ENCODE results near the gene C10orf95.
A peak's percentile ranks its signal among the peaks of the same experiment; 100 is the strongest.
"Not testable (repeated sequence)": the region's sequence is repeated elsewhere in the genome, so short reads cannot be mapped to it uniquely, and the experiment has no call there.

Gene C10orf95

GRCh38 chr10:102465466-102465865 is 14.1 kb upstream of the C10orf95 start:
- DNase-seq (ENCODE audit: low read depth in 3 of 3) = no peak

GRCh38 chr10:102463983-102464382 is 12.6 kb upstream of the C10orf95 start:
- DNase-seq (ENCODE audit: low read depth in 3 of 3) = no peak

- DNase-seq (ENCODE audit: low read depth in 3 of 3) = no peak
Measured at GRCh38 chr10:102462512-102463054, 11.2 kb upstream of the C10orf95 start.

GRCh38 chr10:102461187-102462054 is 10.1 kb upstream of the C10orf95 start:
- peak; percentile 86 to 96 (median 89) for DNase-seq (ENCODE audit: low read depth in 3 of 3)

GRCh38 chr10:102460836-102461186 is 9.5 kb upstream of the C10orf95 start:
- no peak for DNase-seq (ENCODE audit: low read depth in 3 of 3)

GRCh38 chr10:102458656-102459055 is 7.3 kb upstream of the C10orf95 start:
- DNase-seq (ENCODE audit: low read depth in 3 of 3) = no peak

- DNase-seq (ENCODE audit: low read depth in 3 of 3) = no peak
Measured at GRCh38 chr10:102457591-102458150, 6.3 kb upstream of the C10orf95 start.

- DNase-seq (ENCODE audit: low read depth in 3 of 3) = no peak
Measured at GRCh38 chr10:102455893-102456471, 4.6 kb upstream of the C10orf95 start.

- DNase-seq (ENCODE audit: low read depth in 3 of 3) = not testable (repeated sequence)
Measured at GRCh38 chr10:102454662-102455487, 3.5 kb upstream of the C10orf95 start.

GRCh38 chr10:102453502-102453901 is 2.2 kb upstream of the C10orf95 start:
- no peak for DNase-seq (ENCODE audit: low read depth in 3 of 3)

GRCh38 chr10:102452672-102453340 is 1.5 kb upstream of the C10orf95 start:
- peak; percentile 60 to 70 (median 65) for DNase-seq (ENCODE audit: low read depth in 3 of 3)

GRCh38 chr10:102450374-102451104 is 804 bp downstream of the C10orf95 start:
- peak; percentile 61 to 74 (median 67) for DNase-seq (ENCODE audit: low read depth in 3 of 3)

- DNase-seq (ENCODE audit: low read depth in 3 of 3) = no peak
Measured at GRCh38 chr10:102450124-102450373, 1.3 kb downstream of the C10orf95 start.

- peak; percentile 62 to 83 (median 80) for DNase-seq (ENCODE audit: low read depth in 3 of 3)
Measured at GRCh38 chr10:102449321-102450123, 1.8 kb downstream of the C10orf95 start.

- no peak for DNase-seq (ENCODE audit: low read depth in 3 of 3)
Measured at GRCh38 chr10:102444851-102445250, 6.5 kb downstream of the C10orf95 start.

- DNase-seq (ENCODE audit: low read depth in 3 of 3) = no peak
Measured at GRCh38 chr10:102438374-102438773, 13.0 kb downstream of the C10orf95 start.

- no peak for DNase-seq (ENCODE audit: low read depth in 3 of 3)
Measured at GRCh38 chr10:102437515-102437914, 13.8 kb downstream of the C10orf95 start.

GRCh38 chr10:102436312-102436711 is 15.0 kb downstream of the C10orf95 start:
- DNase-seq (ENCODE audit: low read depth in 3 of 3) = no peak

- no peak for DNase-seq (ENCODE audit: low read depth in 3 of 3)
Measured at GRCh38 chr10:102435529-102436233, 15.7 kb downstream of the C10orf95 start.

Data from stimulated activated CD4-positive, alpha-beta T cell treated with anti-CD3 and anti-CD28 coated beads, TNF-alpha, amount 100 ng/mL, for 48 hours (primary cell).